ENCODE data around the gene HECTD4.
"Not testable (repeated sequence)": the region's sequence is repeated elsewhere in the genome, so short reads cannot be mapped to it uniquely, and the experiment has no call there.

HECTD4 gene

GRCh38 chr12:112121780-112122565 is 260.3 kb downstream of the HECTD4 start:
- no peak for DNase-seq
- H3K36me3 Mint-ChIP-seq = peaks cover 10% of the 10 kb centered on the region
- H3K27me3 Mint-ChIP-seq = peaks cover 36% of the 10 kb centered on the region
- CTCF ChIA-PET = interaction anchor here (1.4 kb wide), 1 partner anchor 8 kb away, joined by 5 read pairs; no protein-coding TSS in a partner anchor
- H3K9me3 Mint-ChIP-seq = no peaks in the 10 kb centered on the region
- no peak overlapping the region for H3K27ac Mint-ChIP-seq
- H3K4me1 Mint-ChIP-seq = peaks cover 21% of the 10 kb centered on the region
- no peak overlapping the region for H3K4me3 Mint-ChIP-seq

GRCh38 chr12:112117685-112118084 is 264.5 kb downstream of the HECTD4 start:
- CTCF ChIA-PET = no interaction called here
- no peak overlapping the region for H3K4me3 Mint-ChIP-seq
- peaks cover 36% of the 10 kb centered on the region for H3K27me3 Mint-ChIP-seq
- H3K9me3 Mint-ChIP-seq = no peaks in the 10 kb centered on the region
- no peak for DNase-seq
- peaks cover 19% of the 10 kb centered on the region for H3K4me1 Mint-ChIP-seq
- H3K27ac Mint-ChIP-seq = no peak overlapping the region
- H3K36me3 Mint-ChIP-seq = no peaks in the 10 kb centered on the region

- Mint-ChIP-seq H3K27ac (peak overlapping the region; percentile 9), H3K4me3 (no peak overlapping the region), H3K9me3 (no peaks in the 10 kb centered on the region), H3K4me1 (peaks cover 22% of the 10 kb centered on the region), H3K36me3 (no peaks in the 10 kb centered on the region), H3K27me3 (peaks cover 29% of the 10 kb centered on the region)
- DNase-seq = peak; percentile 47
- CTCF ChIA-PET = interaction anchor here (0.9 kb wide), 1 partner anchor 14 kb away, joined by 3 read pairs; no protein-coding TSS in a partner anchor
These were observed 265.8 kb downstream of the HECTD4 start for GRCh38 chr12:112116232-112117060.

- Mint-ChIP-seq H3K27me3 (peaks cover 22% of the 10 kb centered on the region), H3K4me1 (peaks cover 21% of the 10 kb centered on the region), H3K36me3 (no peaks in the 10 kb centered on the region), H3K9me3 (no peaks in the 10 kb centered on the region), H3K4me3 (no peak overlapping the region), H3K27ac (no peak overlapping the region)
- DNase-seq = no peak
- CTCF ChIA-PET = interaction anchor here (0.9 kb wide), 1 partner anchor 15 kb away, joined by 3 read pairs; no protein-coding TSS in a partner anchor
These were observed 266.8 kb downstream of the HECTD4 start for GRCh38 chr12:112115259-112116045.

GRCh38 chr12:112112409-112113133 is 269.7 kb downstream of the HECTD4 start:
- CTCF ChIA-PET = interaction anchor here (1.3 to 1.8 kb wide), 2 partner anchors 10 to 19 kb away, joined by 4 to 5 read pairs; no protein-coding TSS in a partner anchor
- Mint-ChIP-seq H3K9me3 (no peaks in the 10 kb centered on the region), H3K27me3 (no peaks in the 10 kb centered on the region), H3K27ac (no peak overlapping the region), H3K36me3 (peaks cover 6% of the 10 kb centered on the region), H3K4me1 (peaks cover 38% of the 10 kb centered on the region), H3K4me3 (no peak overlapping the region)
- DNase-seq = no peak

- Mint-ChIP-seq H3K27me3 (no peaks in the 10 kb centered on the region), H3K36me3 (peaks cover 7% of the 10 kb centered on the region), H3K27ac (no peak overlapping the region), H3K4me3 (no peak overlapping the region), H3K9me3 (no peaks in the 10 kb centered on the region), H3K4me1 (peaks cover 42% of the 10 kb centered on the region)
- CTCF ChIA-PET = no interaction called here
- no peak for DNase-seq
These were observed 270.3 kb downstream of the HECTD4 start for GRCh38 chr12:112111931-112112330.

GRCh38 chr12:112110787-112111662 is 271.2 kb downstream of the HECTD4 start:
- not testable (repeated sequence) for H3K27me3 Mint-ChIP-seq, H3K4me3 Mint-ChIP-seq, H3K27ac Mint-ChIP-seq, DNase-seq, H3K9me3 Mint-ChIP-seq, H3K36me3 Mint-ChIP-seq
- CTCF ChIA-PET = interaction anchor here (0.7 kb wide), 1 partner anchor 324 kb away, joined by 3 read pairs; no protein-coding TSS in a partner anchor
- H3K4me1 Mint-ChIP-seq = peaks cover 43% of the 10 kb centered on the region

Data from activated naive CD4-positive, alpha-beta T cell treated with anti-CD3 and anti-CD28 coated beads, Interleukin-2, amount 10 ng/mL, durations not matched to agents 7 days and 5 days (primary cell).